GM23338 (cell line): ENCODE measurements around the gene KCNJ10. TPM values are rescaled to one million over a fixed set of nuclear protein-coding genes. Genes with fewer than 3 reads are reported as not detected.

Source experiments
- CREB1 ChIP-seq: fragments of 250-450 bp; sonication (Bioruptor Pico); IDR thresholded peaks from 2 replicates; pipeline ENCODE4 v1.5.0; 2020; ENCODE audit warnings: low read depth, mild to moderate bottlenecking, moderate library complexity
- CTCF ChIP-seq, 2 experiments: fragments of 200-600 bp in 1 of 2; sonication (generic) in 1 of 2; conservative IDR thresholded peaks; 2 replicates each; pipeline versions ENCODE4 v1.5.1 to v1.6.1; 2016 to 2017; ENCODE audit warnings: antibody characterized with exemption in 2 of 2, low read depth in 2 of 2, mild to moderate bottlenecking in 2 of 2, moderate library complexity in 1 of 2
- ETS1 ChIP-seq: IDR thresholded peaks from 2 replicates; pipeline ENCODE4 v1.6.1; 2016; ENCODE audit warnings: antibody characterized with exemption
- EZH2 ChIP-seq: fragments of 200-600 bp; sonication (generic); IDR thresholded peaks from one replicate; pipeline ENCODE4 v1.8.0; 2017; ENCODE audit warnings: antibody characterized with exemption, mild to moderate bottlenecking, low read depth; ENCODE audit not compliant: unreplicated experiment
- EZH2phosphoT487 ChIP-seq: fragments of 200-600 bp; sonication (generic); IDR thresholded peaks from one replicate; pipeline ENCODE4 v1.8.1; 2018; ENCODE audit warnings: antibody characterized with exemption; ENCODE audit not compliant: unreplicated experiment
- JUNB ChIP-seq: IDR thresholded peaks from one replicate; pipeline ENCODE4 v1.6.1; 2016; ENCODE audit warnings: antibody characterized with exemption; ENCODE audit not compliant: unreplicated experiment
- NANOG ChIP-seq: IDR thresholded peaks from 2 replicates; pipeline ENCODE4 v1.6.1; 2016; ENCODE audit warnings: antibody characterized with exemption, borderline replicate concordance
- POLR2AphosphoS5 ChIP-seq: IDR thresholded peaks from 2 replicates; pipeline ENCODE4 v1.6.1; 2016; ENCODE audit warnings: antibody characterized with exemption, low read depth
- REST ChIP-seq: IDR thresholded peaks from one replicate; pipeline ENCODE4 v1.6.1; 2018; ENCODE audit warnings: antibody characterized with exemption; ENCODE audit not compliant: unreplicated experiment
- STAT1 ChIP-seq: IDR thresholded peaks from one replicate; pipeline ENCODE4 v1.6.1; 2016; ENCODE audit warnings: antibody characterized with exemption; ENCODE audit not compliant: unreplicated experiment
- ZNF114 ChIP-seq: fragments of 250-450 bp; sonication (Bioruptor Pico); IDR thresholded peaks from 2 replicates; pipeline ENCODE4 v1.5.0; 2020; ENCODE audit warnings: mild to moderate bottlenecking, moderate library complexity
- ZNF331 ChIP-seq: fragments of 250-450 bp; sonication (Bioruptor Pico); IDR thresholded peaks from 2 replicates; pipeline ENCODE4 v1.5.0; 2020; ENCODE audit warnings: low read depth, mild to moderate bottlenecking, moderate library complexity
- polyA plus RNA-seq: library from polyadenylated mRNA; unstranded; fragments of >200 nt; fragmentation: Nextera tagmentation; extraction: Ambion mirVana; gene quantifications from 2 replicates; pipeline ENCODE4 v1.2.1, GENCODE V29; 2016
- total RNA-seq: library from RNA; depleted of rRNA; stranded (reverse); fragments of >200 nt; shearing (Covaris generic); gene quantifications from 2 replicates; pipeline ENCODE4 v1.2.3, GENCODE V29; 2014

The KCNJ10 gene
- total and polyA plus RNA-seq, 2 experiments from 2014 or later = 1.4 to 2.8 TPM

GRCh38 chr1:160081261-160081936, 11.4 kb upstream of the KCNJ10 start, which contains the start of gene KCNJ9 (continued):
- TF ChIP-seq ETS1 (no peak), ZNF114 (CRISPR knock-in tag) (no peak), POLR2AphosphoS5 (no peak), STAT1 (no peak), JUNB (no peak), CREB1 (no peak), NANOG (no peak), EZH2phosphoT487 (no peak), EZH2 (no peak), REST (no peak), CTCF (conservative IDR thresholded peaks at IDR 0.05; ENCODE audit: low read depth in 2 of 2) (no peak), ZNF331 (CRISPR knock-in tag) (no peak)
